HepG2 (cell line): ENCODE results near the gene AADAT. TPM values are rescaled to one million over a fixed set of nuclear protein-coding genes. Genes with fewer than 3 reads are reported as not detected.

ENCODE experiments used
- ATAD3A ChIP-seq: sonication (generic); formaldehyde crosslinking; IDR thresholded peaks from 2 replicates; pipeline ENCODE4 v1.4.0; 2020; ENCODE audit warnings: missing genetic modification reagents
- BCL3 ChIP-seq: sonication (generic); formaldehyde crosslinking; IDR thresholded peaks from 2 replicates; pipeline ENCODE4 v1.5.1; 2020; ENCODE audit warnings: mild to moderate bottlenecking, missing genetic modification reagents, moderate library complexity
- BORCS8-MEF2B ChIP-seq: sonication (generic); formaldehyde crosslinking; IDR thresholded peaks from 2 replicates; pipeline ENCODE4 v1.8.0; 2022; ENCODE audit warnings: mild to moderate bottlenecking, missing genetic modification reagents
- BRCA1 ChIP-seq: sonication (generic); formaldehyde crosslinking; IDR thresholded peaks from 2 replicates; pipeline ENCODE4 v1.4.0; 2020; ENCODE audit warnings: missing genetic modification reagents
- CERS6 ChIP-seq: sonication (generic); formaldehyde crosslinking; IDR thresholded peaks from 2 replicates; pipeline ENCODE4 v1.5.0; 2020; ENCODE audit warnings: missing genetic modification reagents
- FOXO4 ChIP-seq: sonication (generic); formaldehyde crosslinking; conservative IDR thresholded peaks from 2 replicates; pipeline ENCODE4 v1.8.1; 2023; ENCODE audit warnings: missing genetic modification reagents
- HBP1 ChIP-seq: IDR thresholded peaks from 2 replicates; pipeline ENCODE4 v1.6.1; 2016; ENCODE audit warnings: low read depth, control low read depth
- JUN ChIP-seq: sonication (generic); formaldehyde crosslinking; IDR thresholded peaks from 2 replicates; pipeline ENCODE4 v1.4.0; 2020; ENCODE audit warnings: mild to moderate bottlenecking, missing genetic modification reagents
- MBD4 ChIP-seq: IDR thresholded peaks from 2 replicates; pipeline ENCODE4 v1.6.1; 2012; ENCODE audit warnings: low read length, inconsistent platforms, borderline replicate concordance
- MYC ChIP-seq: sonication (generic); formaldehyde crosslinking; IDR thresholded peaks from 2 replicates; pipeline ENCODE4 v1.9.0; 2021; ENCODE audit warnings: missing genetic modification reagents, borderline replicate concordance
- NR3C1 ChIP-seq: sonication (generic); formaldehyde crosslinking; IDR thresholded peaks from 2 replicates; pipeline ENCODE4 v1.4.0; 2020; ENCODE audit warnings: missing genetic modification reagents
- PAF1 ChIP-seq: IDR thresholded peaks from 2 replicates; pipeline ENCODE4 v1.6.1; 2016; ENCODE audit warnings: missing genetic modification reagents, missing compliant biosample characterization
- POLR2G ChIP-seq: fragments of 200-400 bp; formaldehyde crosslinking; IDR thresholded peaks from 2 replicates; pipeline ENCODE4 v1.6.1; 2018; ENCODE audit warnings: mild to moderate bottlenecking, low read depth, low read length, moderate library complexity
- RARA ChIP-seq: IDR thresholded peaks from 2 replicates; pipeline ENCODE4 v1.6.1; 2016; ENCODE audit warnings: missing genetic modification reagents, missing compliant biosample characterization
- SCMH1 ChIP-seq: sonication (generic); formaldehyde crosslinking; IDR thresholded peaks from 2 replicates; pipeline ENCODE4 v1.9.0; 2021; ENCODE audit warnings: missing genetic modification reagents, mild to moderate bottlenecking, borderline replicate concordance
- TEF ChIP-seq: sonication (generic); formaldehyde crosslinking; IDR thresholded peaks from 2 replicates; pipeline ENCODE4 v1.5.0; 2020; ENCODE audit warnings: missing genetic modification reagents
- ZNF124 ChIP-seq: sonication (generic); formaldehyde crosslinking; IDR thresholded peaks from 2 replicates; pipeline ENCODE4 v1.4.0; 2020; ENCODE audit warnings: missing genetic modification reagents
- ZNF264 ChIP-seq: sonication (generic); formaldehyde crosslinking; IDR thresholded peaks from 2 replicates; pipeline ENCODE4 v1.4.0; 2020; ENCODE audit warnings: missing genetic modification reagents
- ZNF382 ChIP-seq: sonication (generic); formaldehyde crosslinking; IDR thresholded peaks from 2 replicates; pipeline ENCODE4 v1.5.0; 2020; ENCODE audit warnings: missing genetic modification reagents, mild to moderate bottlenecking, borderline replicate concordance
- ZNF430 ChIP-seq: sonication (generic); formaldehyde crosslinking; IDR thresholded peaks from 2 replicates; pipeline ENCODE4 v1.9.0; 2021; ENCODE audit warnings: mild to moderate bottlenecking, missing genetic modification reagents
- ZNF552 ChIP-seq: sonication (generic); formaldehyde crosslinking; IDR thresholded peaks from 2 replicates; pipeline ENCODE4 v1.9.0; 2022; ENCODE audit warnings: missing genetic modification reagents, mild to moderate bottlenecking, borderline replicate concordance
- ZNF766 ChIP-seq: sonication (generic); formaldehyde crosslinking; IDR thresholded peaks from 2 replicates; pipeline ENCODE4 v1.5.0; 2020; ENCODE audit warnings: missing genetic modification reagents, borderline replicate concordance
- ZNF788 ChIP-seq: sonication (generic); formaldehyde crosslinking; IDR thresholded peaks from 2 replicates; pipeline ENCODE4 v1.5.0; 2020; ENCODE audit warnings: mild to moderate bottlenecking, missing genetic modification reagents, borderline replicate concordance
- ZNF83 ChIP-seq: sonication (generic); formaldehyde crosslinking; IDR thresholded peaks from 2 replicates; pipeline ENCODE4 v1.4.0; 2020; ENCODE audit warnings: missing genetic modification reagents, mild to moderate bottlenecking, borderline replicate concordance
- ZNF883 ChIP-seq: sonication (generic); formaldehyde crosslinking; IDR thresholded peaks from 2 replicates; pipeline ENCODE4 v1.5.1; 2020; ENCODE audit warnings: mild to moderate bottlenecking, missing genetic modification reagents; ENCODE audit errors: not compliant biosample characterization
- ZSCAN29 ChIP-seq: sonication (generic); formaldehyde crosslinking; conservative IDR thresholded peaks from 2 replicates; pipeline ENCODE4 v1.4.0; 2020; ENCODE audit warnings: mild to moderate bottlenecking, missing genetic modification reagents
- polyA plus RNA-seq, 8 experiments: library from polyadenylated mRNA; depleted of rRNA in 3 of 8; stranded (reverse) in 7 of 8; unstranded in 1 of 8; fragments of >200 nt; fragmentation: Illumina TruSeq in 4 of 8; extraction: Trizol in 4 of 8; gene quantifications; 2 replicates each; pipeline versions ENCODE4 v1.2.1 to v1.2.3, GENCODE V29; 2011 to 2016; ENCODE audit warnings: low read depth in 4 of 8, missing spikeins in 1 of 8, mixed read lengths in 1 of 8; ENCODE audit not compliant: insufficient read depth in 1 of 8
- total RNA-seq, 5 experiments: library from RNA; depleted of rRNA; stranded (reverse); fragments of >200 nt; fragmentation: Illumina TruSeq; extraction: Trizol; gene quantifications; 2 replicates each; pipeline ENCODE4 v1.2.3, GENCODE V29; 2016; ENCODE audit warnings: low read depth in 1 of 5

Gene AADAT
- total and polyA plus RNA-seq, 2 of the 13 experiments (the other 11 are each of a cell fraction or from before 2014, with no cell fraction given), result 6.1 to 9.1 TPM

GRCh38 chr4:170089668-170090351 is at the start of gene AADAT (continued):
- TF ChIP-seq ZNF788 (CRISPR knock-in tag), result no peak; the same call in 1 of the 2 replicates
- TF ChIP-seq FOXO4 (CRISPR knock-in tag), result no peak
- TF ChIP-seq ZNF430 (CRISPR knock-in tag), result no peak
- peak; percentile 12; the same call in 1 of the 2 replicates for TF ChIP-seq RARA (CRISPR knock-in tag)
- TF ChIP-seq BRCA1 (CRISPR knock-in tag), result no peak
- TF ChIP-seq CERS6 (CRISPR knock-in tag), result no peak
- TF ChIP-seq BORCS8-MEF2B (CRISPR knock-in tag), result no peak
- TF ChIP-seq ZNF552 (CRISPR knock-in tag), result 0 out of 2 replicates have a peak, but pooled peaks have one; percentile 42
- TF ChIP-seq TEF (CRISPR knock-in tag), result no peak
- TF ChIP-seq MYC (CRISPR knock-in tag), result peak; percentile 70
- peak; percentile 41 for TF ChIP-seq ZNF883 (CRISPR knock-in tag)
- no peak for TF ChIP-seq ZNF124 (CRISPR knock-in tag)
- TF ChIP-seq NR3C1 (CRISPR knock-in tag), result no peak
- no peak for TF ChIP-seq JUN
- 0 out of 2 replicates have a peak, but pooled peaks have one; percentile 57 for TF ChIP-seq ZNF766
- 0 out of 2 replicates have a peak, but pooled peaks have one; percentile 31 for TF ChIP-seq ZNF83 (CRISPR knock-in tag)
- TF ChIP-seq HBP1, result no peak
- no peak for TF ChIP-seq ZNF382 (CRISPR knock-in tag)
- peak; percentile 58; the same call in 1 of the 2 replicates for TF ChIP-seq ZSCAN29 (CRISPR knock-in tag)
- TF ChIP-seq SCMH1 (CRISPR knock-in tag), result no peak
- TF ChIP-seq MBD4, result no peak
- TF ChIP-seq ATAD3A (CRISPR knock-in tag), result no peak
- TF ChIP-seq BCL3 (CRISPR knock-in tag), result no peak
- no peak for TF ChIP-seq ZNF264
- TF ChIP-seq POLR2G, result peak; percentile 60
- TF ChIP-seq PAF1 (CRISPR knock-in tag), result no peak
